ENCODE data around the gene FRMD3.

FRMD3 gene

DNA sequence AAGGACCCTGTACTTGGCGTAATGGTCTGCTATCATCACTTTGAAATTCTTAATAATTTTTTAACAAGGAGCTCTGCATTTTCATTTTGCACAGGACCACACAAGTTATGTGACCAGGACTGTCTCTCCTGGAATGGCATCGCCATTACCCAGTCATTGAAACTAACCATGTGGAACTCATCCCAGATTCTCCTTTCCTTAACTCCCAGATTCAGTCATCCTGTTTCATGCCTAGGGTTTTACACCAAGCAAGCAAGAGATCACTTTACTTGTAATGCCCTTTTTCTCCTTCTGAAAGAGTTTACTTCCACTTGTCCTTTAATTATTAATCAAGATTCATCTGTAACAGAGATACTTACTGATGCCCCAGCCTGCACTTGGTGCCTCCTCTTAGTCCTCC lies 12.0 kb downstream of the FRMD3 start:
- Histone ChIP-seq H2AFZ (ENCODE audit: low read length) (no peak overlapping the region), H3K27ac (replicated peaks; ENCODE audit: low read length) (no peak overlapping the region), H2BK12ac (ENCODE audit: low read length) (no peak overlapping the region), H3K79me1 (ENCODE audit: low read depth, low read length) (no peaks in the 10 kb centered on the region), H3K4me3 (ENCODE audit: low read length in 2 of 2) (no peak overlapping the region), H3K9me3 (replicated peaks in 1 of 2; ENCODE audit: control insufficient read depth in 2 of 2, insufficient read depth in 1 of 2, low read depth in 1 of 2, low read length in 2 of 2) (peaks cover 2 to 5% of the 10 kb centered on the region in 2 donors), H3K4me2 (ENCODE audit: insufficient read depth, low read length, poor library complexity, severe bottlenecking) (no peak overlapping the region), H2BK15ac (ENCODE audit: low read length) (no peak overlapping the region), H2AK5ac (ENCODE audit: low read depth, low read length) (no peak overlapping the region), H3K4ac (ENCODE audit: low read length) (no peak overlapping the region), H3K4me1 (ENCODE audit: control insufficient read depth in 2 of 2, insufficient read depth in 1 of 2, low read depth in 1 of 2, low read length in 2 of 2) (peaks cover 8 to 21% of the 10 kb centered on the region in 2 donors), H4K8ac (ENCODE audit: low read depth, low read length) (no peak overlapping the region), H4K91ac (ENCODE audit: low read depth, low read length, poor library complexity) (no peak overlapping the region), H2BK5ac (ENCODE audit: low read length) (no peak overlapping the region), H3K23ac (ENCODE audit: low read depth, low read length, poor library complexity) (no peak overlapping the region), H2BK120ac (ENCODE audit: low read depth, low read length) (no peak overlapping the region), H3K18ac (ENCODE audit: low read length) (no peak overlapping the region), H3K9ac (ENCODE audit: low read depth, low read length, poor library complexity) (no peak overlapping the region), H3K27me3 (ENCODE audit: control insufficient read depth in 3 of 3, insufficient read depth in 3 of 3, low read depth in 1 of 3, low read length in 3 of 3) (no peaks in the 10 kb centered on the region), H3K14ac (ENCODE audit: low read length) (no peak overlapping the region), H3K36me3 (replicated peaks in 1 of 2; ENCODE audit: control insufficient read depth in 2 of 2, insufficient read depth in 2 of 2, low read length in 2 of 2) (no peaks in the 10 kb centered on the region)
- DNase-seq (ENCODE audit: low spot score): no peak
- WGBS, 2 donors (ENCODE audit: extremely low coverage in 2 of 2, insufficient read length in 2 of 2, insufficient replicate concordance in 1 of 2): no CpG with 5 or more reads among the region's 2 CpGs

- no peak overlapping the region for H3K4me3 ChIP-seq (ENCODE audit: low read length in 2 of 2)
- H2BK5ac ChIP-seq (ENCODE audit: low read length): no peak overlapping the region
- H2AK5ac ChIP-seq (ENCODE audit: low read depth, low read length): no peak overlapping the region
- no peaks in the 10 kb centered on the region for H3K79me1 ChIP-seq (ENCODE audit: low read depth, low read length)
- H3K23ac ChIP-seq (ENCODE audit: low read depth, low read length, poor library complexity): no peak overlapping the region
- no peaks in the 10 kb centered on the region for H3K36me3 ChIP-seq (replicated peaks in 1 of 2; ENCODE audit: control insufficient read depth in 2 of 2, insufficient read depth in 2 of 2, low read length in 2 of 2)
- no peaks in the 10 kb centered on the region for H3K9me3 ChIP-seq (replicated peaks in 1 of 2; ENCODE audit: control insufficient read depth in 2 of 2, insufficient read depth in 1 of 2, low read depth in 1 of 2, low read length in 2 of 2)
- H2BK12ac ChIP-seq (ENCODE audit: low read length): no peak overlapping the region
- H4K91ac ChIP-seq (ENCODE audit: low read depth, low read length, poor library complexity): no peak overlapping the region
- no peak overlapping the region for H3K9ac ChIP-seq (ENCODE audit: low read depth, low read length, poor library complexity)
- no peak overlapping the region for H3K4me2 ChIP-seq (ENCODE audit: insufficient read depth, low read length, poor library complexity, severe bottlenecking)
- no peak overlapping the region for H2BK120ac ChIP-seq (ENCODE audit: low read depth, low read length)
- H2AFZ ChIP-seq (ENCODE audit: low read length): no peak overlapping the region
- no peak overlapping the region for H2BK15ac ChIP-seq (ENCODE audit: low read length)
- no peak overlapping the region for H4K8ac ChIP-seq (ENCODE audit: low read depth, low read length)
- no peak for DNase-seq (ENCODE audit: low spot score)
- H3K27me3 ChIP-seq (ENCODE audit: control insufficient read depth in 3 of 3, insufficient read depth in 3 of 3, low read depth in 1 of 3, low read length in 3 of 3): no peaks in the 10 kb centered on the region
- no peak overlapping the region for H3K27ac ChIP-seq (replicated peaks; ENCODE audit: low read length)
- no peak overlapping the region for H3K18ac ChIP-seq (ENCODE audit: low read length)
- no peak overlapping the region for H3K4ac ChIP-seq (ENCODE audit: low read length)
- no peak overlapping the region for H3K14ac ChIP-seq (ENCODE audit: low read length)
- H3K4me1 ChIP-seq (ENCODE audit: control insufficient read depth in 2 of 2, insufficient read depth in 1 of 2, low read depth in 1 of 2, low read length in 2 of 2): peaks cover 6 to 21% of the 10 kb centered on the region in 2 donors
These were observed 14.5 kb downstream of the FRMD3 start for GRCh38 chr9:83523684-83524083.

GRCh38 chr9:83521411-83521810 lies 16.8 kb downstream of the FRMD3 start:
- Histone ChIP-seq H2AK5ac (ENCODE audit: low read depth, low read length) (no peak overlapping the region), H3K4ac (ENCODE audit: low read length) (no peak overlapping the region), H4K8ac (ENCODE audit: low read depth, low read length) (no peak overlapping the region), H3K14ac (ENCODE audit: low read length) (no peak overlapping the region), H3K9ac (ENCODE audit: low read depth, low read length, poor library complexity) (no peak overlapping the region), H3K18ac (ENCODE audit: low read length) (no peak overlapping the region), H2AFZ (ENCODE audit: low read length) (no peak overlapping the region), H3K36me3 (replicated peaks in 1 of 2; ENCODE audit: control insufficient read depth in 2 of 2, insufficient read depth in 2 of 2, low read length in 2 of 2) (no peaks in the 10 kb centered on the region), H3K4me1 (ENCODE audit: control insufficient read depth in 2 of 2, insufficient read depth in 1 of 2, low read depth in 1 of 2, low read length in 2 of 2) (peaks cover under 1 to 8% of the 10 kb centered on the region in 2 donors), H2BK5ac (ENCODE audit: low read length) (no peak overlapping the region), H2BK120ac (ENCODE audit: low read depth, low read length) (no peak overlapping the region), H4K91ac (ENCODE audit: low read depth, low read length, poor library complexity) (no peak overlapping the region), H3K23ac (ENCODE audit: low read depth, low read length, poor library complexity) (no peak overlapping the region), H3K9me3 (replicated peaks in 1 of 2; ENCODE audit: control insufficient read depth in 2 of 2, insufficient read depth in 1 of 2, low read depth in 1 of 2, low read length in 2 of 2) (no peaks in the 10 kb centered on the region), H3K4me2 (ENCODE audit: insufficient read depth, low read length, poor library complexity, severe bottlenecking) (no peak overlapping the region), H2BK15ac (ENCODE audit: low read length) (no peak overlapping the region), H3K27me3 (ENCODE audit: control insufficient read depth in 3 of 3, insufficient read depth in 3 of 3, low read depth in 1 of 3, low read length in 3 of 3) (no peaks in the 10 kb centered on the region), H2BK12ac (ENCODE audit: low read length) (no peak overlapping the region), H3K27ac (replicated peaks; ENCODE audit: low read length) (no peak overlapping the region), H3K79me1 (ENCODE audit: low read depth, low read length) (no peaks in the 10 kb centered on the region), H3K4me3 (ENCODE audit: low read length in 2 of 2) (no peak overlapping the region)
- DNase-seq (ENCODE audit: low spot score): no peak
- no CpG with 5 or more reads among the region's 4 CpGs for WGBS, 2 donors (ENCODE audit: extremely low coverage in 2 of 2, insufficient read length in 2 of 2, insufficient replicate concordance in 1 of 2)

- no peaks in the 10 kb centered on the region for H3K27me3 ChIP-seq (ENCODE audit: control insufficient read depth in 3 of 3, insufficient read depth in 3 of 3, low read depth in 1 of 3, low read length in 3 of 3)
- H2BK15ac ChIP-seq (ENCODE audit: low read length): no peak overlapping the region
- H2AFZ ChIP-seq (ENCODE audit: low read length): no peak overlapping the region
- no CpG with 5 or more reads among the region's 1 CpG for WGBS, 2 donors (ENCODE audit: extremely low coverage in 2 of 2, insufficient read length in 2 of 2, insufficient replicate concordance in 1 of 2)
- no peak overlapping the region for H3K18ac ChIP-seq (ENCODE audit: low read length)
- H2AK5ac ChIP-seq (ENCODE audit: low read depth, low read length): no peak overlapping the region
- H3K27ac ChIP-seq (replicated peaks; ENCODE audit: low read length): no peak overlapping the region
- H3K4me1 ChIP-seq (ENCODE audit: control insufficient read depth in 2 of 2, insufficient read depth in 1 of 2, low read depth in 1 of 2, low read length in 2 of 2): peaks cover 0 to 4% of the 10 kb centered on the region in 2 donors
- no peak overlapping the region for H2BK120ac ChIP-seq (ENCODE audit: low read depth, low read length)
- H2BK5ac ChIP-seq (ENCODE audit: low read length): no peak overlapping the region
- no peak overlapping the region for H4K8ac ChIP-seq (ENCODE audit: low read depth, low read length)
- no peak overlapping the region for H3K9ac ChIP-seq (ENCODE audit: low read depth, low read length, poor library complexity)
- H3K14ac ChIP-seq (ENCODE audit: low read length): no peak overlapping the region
- H3K36me3 ChIP-seq (replicated peaks in 1 of 2; ENCODE audit: control insufficient read depth in 2 of 2, insufficient read depth in 2 of 2, low read length in 2 of 2): no peaks in the 10 kb centered on the region
- H3K79me1 ChIP-seq (ENCODE audit: low read depth, low read length): no peaks in the 10 kb centered on the region
- no peak overlapping the region for H3K4me3 ChIP-seq (ENCODE audit: low read length in 2 of 2)
- H3K4me2 ChIP-seq (ENCODE audit: insufficient read depth, low read length, poor library complexity, severe bottlenecking): no peak overlapping the region
- no peak overlapping the region for H2BK12ac ChIP-seq (ENCODE audit: low read length)
- no peak overlapping the region for H4K91ac ChIP-seq (ENCODE audit: low read depth, low read length, poor library complexity)
- no peak overlapping the region for H3K23ac ChIP-seq (ENCODE audit: low read depth, low read length, poor library complexity)
- no peaks in the 10 kb centered on the region for H3K9me3 ChIP-seq (replicated peaks in 1 of 2; ENCODE audit: control insufficient read depth in 2 of 2, insufficient read depth in 1 of 2, low read depth in 1 of 2, low read length in 2 of 2)
- DNase-seq (ENCODE audit: low spot score): no peak
- no peak overlapping the region for H3K4ac ChIP-seq (ENCODE audit: low read length)
These were observed 17.2 kb downstream of the FRMD3 start for GRCh38 chr9:83521011-83521410.

All from neuronal stem cell (in vitro differentiated cells).